Aorta (tissue), 5 donors: ENCODE results near the gene TMTC1. TPM values are rescaled to one million over a fixed set of nuclear protein-coding genes. Genes with fewer than 3 reads are reported as not detected.

Experiments used
- ATAC-seq: fragments of 200-7000 bp; cut with Tn5 transposase; one replicate; pipeline ENCODE4 v1.9.1; 2022; ENCODE audit warnings: moderate library complexity; ENCODE audit not compliant: low FRiP score
- DNase-seq, 2 donors: peaks; one replicate each; pipeline ENCODE4 v3.0.0-alpha.2; 2020
- H3K27ac ChIP-seq, 2 donors: one replicate each; pipeline ENCODE4 v1.5.1; 2013; ENCODE audit warnings: low read length in 2 of 2, mild to moderate bottlenecking in 2 of 2, moderate library complexity in 2 of 2, control low read depth in 1 of 2, inconsistent platforms in 1 of 2, low read depth in 1 of 2
- H3K27me3 ChIP-seq, 2 donors: one replicate each; pipeline ENCODE4 v1.6.1; 2013; ENCODE audit warnings: control low read depth in 1 of 2, low read length in 1 of 2, mild to moderate bottlenecking in 1 of 2, moderate library complexity in 1 of 2; ENCODE audit not compliant: insufficient read depth in 2 of 2, control insufficient read depth in 1 of 2
- H3K36me3 ChIP-seq, 2 donors: one replicate each; pipeline ENCODE4 v1.6.1; 2013; ENCODE audit warnings: control low read depth in 1 of 2, low read length in 1 of 2, mild to moderate bottlenecking in 1 of 2; ENCODE audit not compliant: insufficient read depth in 2 of 2, control insufficient read depth in 1 of 2
- H3K4me1 ChIP-seq, 2 donors: one replicate each; pipeline ENCODE4 v1.6.1; 2013; ENCODE audit warnings: low read length in 2 of 2, control low read depth in 1 of 2, mild to moderate bottlenecking in 1 of 2, moderate library complexity in 1 of 2; ENCODE audit not compliant: insufficient read depth in 2 of 2, control insufficient read depth in 1 of 2
- H3K4me3 ChIP-seq, 2 donors: one replicate each; pipeline ENCODE4 v1.5.1; 2013; ENCODE audit warnings: low read length in 2 of 2, control low read depth in 1 of 2, mild to moderate bottlenecking in 1 of 2
- H3K9me3 ChIP-seq: one replicate; pipeline ENCODE4 v1.6.1; 2013; ENCODE audit warnings: mild to moderate bottlenecking, low read length; ENCODE audit not compliant: control insufficient read depth
- WGBS, 2 donors: extraction: QIAGEN DNeasy Blood & Tissue Kit; methylation state at CpG; one replicate each; pipeline ENCODE4 v1.1.7; 2013; 5-methylcytosine and 5-hydroxymethylcytosine counted together
- intact Hi-C, 2 donors: fragments of 100-400 bp; cut with DNase I; formaldehyde crosslinking; loops; one replicate each; pipeline versions ENCODE4 v1.14.2 to v1.15.0; 2022
- polyA plus RNA-seq, 2 donors: library from polyadenylated mRNA; stranded (reverse); fragments of 200-250 nt; gene quantifications; one replicate each; pipeline ENCODE4 v1.2.3, GENCODE V29; 2013
- total RNA-seq, 2 donors: library from RNA; stranded (reverse); fragmentation: NEBNext Ultra II Directional; extraction: Animal tissue kit (Norgen Biotek cat#: 25700); gene quantifications; one replicate each; pipeline ENCODE4 v1.2.1, GENCODE V29; 2021
- donor health status: healthy with polysubstance abuse.
- donor health status: Bipolar disorder and iron deficiency.
- donor health status: DM: no; HTN: no; CAD: no.
- donor health status: DM: no; HTN: no; CAD: no.
- donor health status: DM: yes; HTN: yes; CAD: no.

The TMTC1 gene
- total and polyA plus RNA-seq, 4 donors = 12.8 to 84.6 (median 46.7) TPM

DNA sequence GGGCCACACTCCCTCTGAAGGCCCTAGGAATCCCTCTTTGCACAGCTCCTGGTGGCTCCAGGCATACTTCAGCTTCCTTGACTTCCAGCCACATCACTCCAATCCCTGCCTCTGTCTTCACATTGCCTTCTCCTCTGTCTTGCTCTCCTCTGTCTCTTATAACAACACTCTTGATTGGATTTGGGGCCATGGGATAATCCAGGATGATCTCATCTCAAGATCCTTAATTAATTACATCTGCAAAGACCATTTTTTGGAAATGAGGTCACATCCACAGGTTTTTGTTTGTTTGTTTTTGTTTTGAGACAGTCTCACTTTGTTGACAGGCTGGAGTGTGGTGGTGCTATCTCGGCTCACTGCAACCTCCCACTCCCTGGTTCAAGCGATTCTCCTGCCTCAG is 88.7 kb downstream of the TMTC1 start:
- H3K36me3 ChIP-seq = peaks cover 0 to 6% of the 10 kb centered on the region in 2 donors
- no peaks in the 10 kb centered on the region for H3K27me3 ChIP-seq
- ATAC-seq = no peak
- no peaks in the 10 kb centered on the region for H3K9me3 ChIP-seq
- no peak overlapping the region for H3K27ac ChIP-seq
- H3K4me1 ChIP-seq = no peaks in the 10 kb centered on the region
- intact Hi-C loops = no loop called here
- WGBS, 2 donors = 98 to 99% methylated on average over 2 of the region's 2 CpGs
- no peak for DNase-seq
- H3K4me3 ChIP-seq = no peak overlapping the region

- Histone ChIP-seq H3K4me3 (no peak overlapping the region), H3K9me3 (no peaks in the 10 kb centered on the region), H3K36me3 (peaks cover 0 to 6% of the 10 kb centered on the region in 2 donors), H3K4me1 (peaks cover 0 to 1% of the 10 kb centered on the region in 2 donors), H3K27me3 (no peaks in the 10 kb centered on the region), H3K27ac (no peak overlapping the region)
- intact Hi-C loops = no loop called here
- DNase-seq = no peak
- WGBS, 2 donors = 92% methylated on average over 5 of the region's 5 CpGs
- ATAC-seq = no peak
Observed at GRCh38 chr12:29694002-29694401, 89.7 kb downstream of the TMTC1 start.

GRCh38 chr12:29692237-29692636 is 91.5 kb downstream of the TMTC1 start:
- H3K4me1 ChIP-seq = peaks cover 0 to 3% of the 10 kb centered on the region in 2 donors
- no peak overlapping the region for H3K27ac ChIP-seq
- 86 to 88% methylated on average over 3 of the region's 3 CpGs for WGBS, 2 donors
- H3K27me3 ChIP-seq = no peaks in the 10 kb centered on the region
- intact Hi-C loops = no loop called here
- H3K4me3 ChIP-seq = no peak overlapping the region
- no peak for DNase-seq
- H3K36me3 ChIP-seq = no peaks in the 10 kb centered on the region
- H3K9me3 ChIP-seq = no peaks in the 10 kb centered on the region
- ATAC-seq = no peak

DNA sequence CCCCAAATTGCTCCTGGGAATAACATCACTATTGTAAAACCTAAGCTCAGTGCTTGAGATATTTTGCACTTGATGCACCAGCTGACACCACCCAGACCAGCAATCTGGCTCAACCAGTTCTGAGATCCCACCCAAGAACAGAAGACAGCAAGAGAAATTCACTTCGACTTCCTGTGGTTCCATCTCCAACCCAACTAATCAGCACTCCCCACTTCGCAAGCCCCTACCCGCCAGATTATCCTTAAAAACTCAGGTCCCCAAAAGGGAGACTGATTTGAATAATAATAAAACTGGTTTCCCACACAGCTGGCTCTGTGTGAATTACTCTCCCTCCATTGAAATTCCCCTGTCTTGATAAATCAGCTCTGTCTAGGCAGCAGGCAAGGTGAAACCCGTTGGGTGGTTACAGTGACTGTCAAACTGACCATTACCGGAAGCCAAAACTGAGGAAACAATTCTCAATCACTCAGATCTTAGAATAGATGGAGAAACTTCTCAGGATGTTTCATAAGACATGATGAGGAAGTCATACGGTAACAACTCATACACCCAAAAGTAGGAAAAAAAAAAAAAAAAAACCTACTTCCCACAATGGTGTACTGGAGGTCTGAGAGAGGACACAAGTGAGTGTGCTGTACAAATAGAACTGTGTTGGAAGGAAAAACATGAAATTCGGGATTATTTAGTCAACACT is 92.4 kb downstream of the TMTC1 start:
- Histone ChIP-seq H3K4me3 (no peak overlapping the region), H3K4me1 (peaks cover 0 to 3% of the 10 kb centered on the region in 2 donors), H3K9me3 (no peaks in the 10 kb centered on the region), H3K36me3 (no peaks in the 10 kb centered on the region), H3K27ac (no peak overlapping the region), H3K27me3 (no peaks in the 10 kb centered on the region)
- whole genome bisulfite sequencing, 2 donors = 80 to 85% methylated on average over 7 of the region's 7 CpGs
- intact Hi-C loops = no loop called here
- DNase-seq = no peak
- ATAC-seq = no peak

DNA sequence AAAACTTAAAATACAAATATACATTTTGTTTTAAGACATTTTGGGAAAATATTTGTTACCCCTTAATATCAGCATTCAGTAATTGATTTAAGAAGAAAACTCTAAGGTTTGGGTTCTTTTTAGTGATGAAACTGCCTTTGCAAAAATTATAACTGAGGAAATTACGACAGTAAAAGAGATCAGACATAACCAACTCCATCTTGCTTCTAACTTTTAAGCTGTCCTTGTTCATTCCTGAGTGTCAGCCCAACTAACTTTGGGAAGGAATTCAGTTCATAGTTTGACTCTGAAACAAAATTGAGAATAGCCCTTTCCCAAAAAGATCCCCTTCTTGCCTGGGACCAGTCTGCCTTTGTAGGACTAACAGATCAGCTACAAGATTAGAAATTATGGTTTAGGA is 93.0 kb downstream of the TMTC1 start:
- Histone ChIP-seq H3K4me3 (no peak overlapping the region), H3K27me3 (no peaks in the 10 kb centered on the region), H3K9me3 (no peaks in the 10 kb centered on the region), H3K36me3 (no peaks in the 10 kb centered on the region), H3K27ac (no peak overlapping the region), H3K4me1 (peaks cover 0 to 3% of the 10 kb centered on the region in 2 donors)
- no peak for ATAC-seq
- intact Hi-C loops = no loop called here
- 88% methylated on average over 1 of the region's 1 CpG for WGBS, 2 donors
- no peak for DNase-seq

DNA sequence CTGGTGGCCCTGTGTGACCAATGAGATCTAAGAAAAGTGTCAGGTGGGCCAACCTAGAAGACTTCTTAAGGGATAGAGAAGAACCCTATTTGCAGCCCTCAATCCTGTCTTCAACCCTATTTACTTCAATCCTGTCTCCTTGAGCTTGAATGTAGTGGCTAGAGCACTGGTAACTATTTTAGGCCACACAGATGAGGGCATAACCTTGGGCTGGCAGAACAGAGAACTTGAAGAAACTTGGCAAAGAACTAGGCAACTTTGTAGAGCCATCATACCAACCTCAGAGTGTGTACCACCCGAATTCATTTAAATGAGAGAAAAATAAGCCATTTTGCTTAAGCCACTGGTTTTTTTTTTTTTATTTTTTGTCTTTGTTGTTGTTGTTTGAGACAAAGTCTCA is 94.8 kb downstream of the TMTC1 start:
- Histone ChIP-seq H3K36me3 (no peaks in the 10 kb centered on the region), H3K27ac (no peak overlapping the region), H3K9me3 (no peaks in the 10 kb centered on the region), H3K4me1 (peaks cover 0 to 3% of the 10 kb centered on the region in 2 donors), H3K4me3 (no peak overlapping the region), H3K27me3 (no peaks in the 10 kb centered on the region)
- no peak for DNase-seq
- no peak for ATAC-seq
- WGBS, 2 donors = 79 to 88% methylated on average over 1 of the region's 1 CpG
- intact Hi-C loops = no loop called here

- Histone ChIP-seq H3K9me3 (no peaks in the 10 kb centered on the region), H3K36me3 (no peaks in the 10 kb centered on the region), H3K27me3 (no peaks in the 10 kb centered on the region), H3K4me3 (no peak overlapping the region), H3K4me1 (no peaks in the 10 kb centered on the region), H3K27ac (no peak overlapping the region)
- intact Hi-C loops = no loop called here
- ATAC-seq (no peak), DNase-seq (no peak)
- 91 to 96% methylated on average over 3 of the region's 3 CpGs for WGBS, 2 donors
Observed at GRCh38 chr12:29682088-29682487, 101.7 kb downstream of the TMTC1 start.

GRCh38 chr12:29681370-29681769 is 102.4 kb downstream of the TMTC1 start:
- Histone ChIP-seq H3K4me1 (no peaks in the 10 kb centered on the region), H3K9me3 (no peaks in the 10 kb centered on the region), H3K27me3 (no peaks in the 10 kb centered on the region), H3K36me3 (no peaks in the 10 kb centered on the region), H3K4me3 (no peak overlapping the region), H3K27ac (no peak overlapping the region)
- intact Hi-C loops = no loop called here
- no peak for ATAC-seq
- no peak for DNase-seq
- 84 to 100% methylated on average over 1 of the region's 1 CpG for WGBS, 2 donors

DNA sequence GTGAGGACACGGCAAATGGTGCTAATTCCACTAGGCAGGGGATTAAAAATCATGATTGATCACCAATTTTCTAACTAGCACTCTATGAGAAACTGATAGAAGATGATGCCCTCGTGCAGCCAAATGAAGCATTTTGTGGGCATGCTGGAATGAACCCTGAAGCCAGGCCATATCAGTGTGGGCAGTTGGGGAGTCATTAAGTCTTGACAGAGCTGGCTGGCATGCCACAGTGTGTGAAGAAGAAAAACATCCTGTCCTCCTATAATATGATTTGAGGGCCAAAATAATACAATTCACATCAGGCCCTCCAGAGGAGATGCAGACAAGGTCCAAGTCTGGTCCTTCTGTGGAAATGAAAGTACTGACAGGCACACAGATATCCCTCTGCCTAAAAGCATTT is 107.1 kb downstream of the TMTC1 start:
- intact Hi-C loops = no loop called here
- Histone ChIP-seq H3K9me3 (no peaks in the 10 kb centered on the region), H3K36me3 (no peaks in the 10 kb centered on the region), H3K27me3 (no peaks in the 10 kb centered on the region), H3K4me3 (no peak overlapping the region), H3K4me1 (peaks cover 0 to 5% of the 10 kb centered on the region in 2 donors), H3K27ac (no peak overlapping the region)
- WGBS, 2 donors = 67 to 77% methylated on average over 2 of the region's 2 CpGs
- ATAC-seq (no peak), DNase-seq (no peak)
